ENCODE results near the gene APOL6.
"Not testable (repeated sequence)": the region's sequence is repeated elsewhere in the genome, so short reads cannot be mapped to it uniquely, and the experiment has no call there.

Gene APOL6

GRCh38 chr22:35638410-35638809 lies 9.8 kb upstream of the APOL6 start:
- peak; percentile 71 for DNase-seq (ENCODE audit: low read depth)

GRCh38 chr22:35641494-35642120 lies 6.6 kb upstream of the APOL6 start:
- DNase-seq (ENCODE audit: low read depth) = no peak

- no peak for DNase-seq (ENCODE audit: low read depth)
These were observed 5.9 kb upstream of the APOL6 start for GRCh38 chr22:35642305-35642741.

- DNase-seq (ENCODE audit: low read depth) = no peak
These were observed 4.3 kb upstream of the APOL6 start for GRCh38 chr22:35643991-35644390.

- no peak for DNase-seq (ENCODE audit: low read depth)
These were observed 2.6 kb upstream of the APOL6 start for GRCh38 chr22:35645646-35646045.

GRCh38 chr22:35649026-35649553 lies 844 bp downstream of the APOL6 start:
- DNase-seq (ENCODE audit: low read depth) = no peak

- DNase-seq (ENCODE audit: low read depth) = no peak
These were observed 1.5 kb downstream of the APOL6 start for GRCh38 chr22:35649636-35650250.

GRCh38 chr22:35651085-35651484 lies 2.8 kb downstream of the APOL6 start:
- DNase-seq (ENCODE audit: low read depth) = no peak

GRCh38 chr22:35653824-35654223 lies 5.6 kb downstream of the APOL6 start:
- DNase-seq (ENCODE audit: low read depth) = no peak

- DNase-seq (ENCODE audit: low read depth) = no peak
These were observed 8.1 kb downstream of the APOL6 start for GRCh38 chr22:35656284-35656752.

- no peak for DNase-seq (ENCODE audit: low read depth)
These were observed 9.5 kb downstream of the APOL6 start for GRCh38 chr22:35657571-35658312.

GRCh38 chr22:35660291-35661127 lies 12.3 kb downstream of the APOL6 start:
- peak; percentile 48 for DNase-seq (ENCODE audit: low read depth)

- peak; percentile 68 for DNase-seq (ENCODE audit: low read depth)
These were observed 13.2 kb downstream of the APOL6 start for GRCh38 chr22:35661464-35661863.

GRCh38 chr22:35662914-35663313 lies 14.7 kb downstream of the APOL6 start:
- no peak for DNase-seq (ENCODE audit: low read depth)

GRCh38 chr22:35663371-35663770 lies 15.1 kb downstream of the APOL6 start:
- no peak for DNase-seq (ENCODE audit: low read depth)

- DNase-seq (ENCODE audit: low read depth) = no peak
These were observed 16.8 kb downstream of the APOL6 start for GRCh38 chr22:35664955-35665587.

GRCh38 chr22:35666699-35667098 lies 18.5 kb downstream of the APOL6 start:
- not testable (repeated sequence) for DNase-seq (ENCODE audit: low read depth)

GRCh38 chr22:35674335-35674734 lies 26.1 kb downstream of the APOL6 start:
- no peak for DNase-seq (ENCODE audit: low read depth)

GRCh38 chr22:35676065-35676464 lies 27.8 kb downstream of the APOL6 start:
- DNase-seq (ENCODE audit: low read depth) = not testable (repeated sequence)

- no peak for DNase-seq (ENCODE audit: low read depth)
These were observed 29.4 kb downstream of the APOL6 start for GRCh38 chr22:35677460-35678187.

GRCh38 chr22:35678836-35679235 lies 30.6 kb downstream of the APOL6 start:
- peak; percentile 51 for DNase-seq (ENCODE audit: low read depth)

Data from ELR (cell line).